Osteoblast (primary cell): ENCODE measurements around the gene PRKN. TPM values are rescaled to one million over a fixed set of nuclear protein-coding genes. Genes with fewer than 3 reads are reported as not detected.

Source experiments
- DNase-seq: peaks from one replicate; pipeline ENCODE4 v3.0.0; 2011; ENCODE audit warnings: low spot score, mixed read lengths; ENCODE audit not compliant: insufficient read length; ENCODE audit errors: missing footprints
- H2AFZ ChIP-seq: 2 replicates; pipeline ENCODE4 v1.6.0; 2011; ENCODE audit warnings: mild to moderate bottlenecking, low read length
- H3K27ac ChIP-seq: 2 replicates; pipeline ENCODE4 v1.5.1; 2011; ENCODE audit warnings: mild to moderate bottlenecking, low read depth, low read length, moderate library complexity
- H3K27me3 ChIP-seq: 2 replicates; pipeline ENCODE4 v1.6.0; 2012; ENCODE audit warnings: mild to moderate bottlenecking, control low read depth, inconsistent platforms, low read length, moderate library complexity; ENCODE audit not compliant: insufficient read depth
- H3K36me3 ChIP-seq: 2 replicates; pipeline ENCODE4 v1.5.1; 2011; ENCODE audit warnings: mild to moderate bottlenecking, low read length, control low read depth, moderate library complexity; ENCODE audit not compliant: insufficient read depth
- H3K4me1 ChIP-seq: 2 replicates; pipeline ENCODE4 v1.5.1; 2011; ENCODE audit warnings: mild to moderate bottlenecking, low read length, control low read depth, moderate library complexity; ENCODE audit not compliant: insufficient read depth
- H3K4me2 ChIP-seq: 2 replicates; pipeline ENCODE4 v1.6.0; 2011; ENCODE audit warnings: mild to moderate bottlenecking, low read length; ENCODE audit not compliant: insufficient read depth
- H3K4me3 ChIP-seq: fragments of 200-600 bp; sonication (generic); 3 replicates; pipeline ENCODE4 v1.5.1; 2012; ENCODE audit warnings: mild to moderate bottlenecking, low read length, inconsistent platforms; ENCODE audit not compliant: insufficient read depth
- H3K79me2 ChIP-seq: 2 replicates; pipeline ENCODE4 v1.6.0; 2012; ENCODE audit warnings: mild to moderate bottlenecking, low read length, control low read depth, inconsistent platforms; ENCODE audit not compliant: insufficient read depth
- H3K9me3 ChIP-seq: 2 replicates; pipeline ENCODE4 v1.5.1; 2011; ENCODE audit warnings: low read depth, low read length, control low read depth
- H4K20me1 ChIP-seq: 2 replicates; pipeline ENCODE4 v1.6.0; 2012; ENCODE audit warnings: mild to moderate bottlenecking, low read length, control low read depth; ENCODE audit not compliant: insufficient read depth
- CTCF ChIP-seq: IDR thresholded peaks from 2 replicates; pipeline ENCODE4 v1.5.1; 2011; ENCODE audit warnings: mild to moderate bottlenecking, low read depth, low read length, moderate library complexity; ENCODE audit errors: extremely low read depth
- total RNA-seq: library from RNA; depleted of rRNA; stranded (reverse); fragments of >200 nt; gene quantifications from 2 replicates; pipeline ENCODE4 v1.2.3, GENCODE V29; 2012

Gene PRKN
- total RNA-seq, 1 donor, result 2.9 TPM

GRCh38 chr6:162056061-162056460 lies 671.5 kb downstream of the PRKN start:
- no peaks in the 10 kb centered on the region for H4K20me1 ChIP-seq
- no peaks in the 10 kb centered on the region for H3K36me3 ChIP-seq
- no peak overlapping the region for H3K4me2 ChIP-seq
- no peaks in the 10 kb centered on the region for H3K4me1 ChIP-seq
- H3K27ac ChIP-seq, result no peak overlapping the region
- DNase-seq, result no peak
- no peaks in the 10 kb centered on the region for H3K79me2 ChIP-seq
- no peak overlapping the region for H3K4me3 ChIP-seq
- no peaks in the 10 kb centered on the region for H3K27me3 ChIP-seq
- no peaks in the 10 kb centered on the region for H3K9me3 ChIP-seq
- H2AFZ ChIP-seq, result no peak overlapping the region
- no peak for TF ChIP-seq CTCF

- no peaks in the 10 kb centered on the region for H3K79me2 ChIP-seq
- no peak overlapping the region for H3K4me3 ChIP-seq
- no peak overlapping the region for H3K27ac ChIP-seq
- no peak for TF ChIP-seq CTCF
- H3K27me3 ChIP-seq, result no peaks in the 10 kb centered on the region
- no peak overlapping the region for H3K4me2 ChIP-seq
- no peaks in the 10 kb centered on the region for H3K36me3 ChIP-seq
- H2AFZ ChIP-seq, result no peak overlapping the region
- DNase-seq, result no peak
- no peaks in the 10 kb centered on the region for H4K20me1 ChIP-seq
- no peaks in the 10 kb centered on the region for H3K9me3 ChIP-seq
- no peaks in the 10 kb centered on the region for H3K4me1 ChIP-seq
These were observed 672.2 kb downstream of the PRKN start for GRCh38 chr6:162055365-162055764.

GRCh38 chr6:162053084-162053483 lies 674.5 kb downstream of the PRKN start:
- Histone ChIP-seq H3K27me3 (no peaks in the 10 kb centered on the region), H3K27ac (no peak overlapping the region), H3K79me2 (no peaks in the 10 kb centered on the region), H3K36me3 (no peaks in the 10 kb centered on the region), H3K9me3 (no peaks in the 10 kb centered on the region), H2AFZ (no peak overlapping the region), H3K4me1 (no peaks in the 10 kb centered on the region), H4K20me1 (no peaks in the 10 kb centered on the region), H3K4me3 (no peak overlapping the region), H3K4me2 (no peak overlapping the region)
- no peak for TF ChIP-seq CTCF
- DNase-seq, result no peak

- Histone ChIP-seq H3K4me3 (no peak overlapping the region), H3K27ac (no peak overlapping the region), H3K79me2 (no peaks in the 10 kb centered on the region), H3K9me3 (no peaks in the 10 kb centered on the region), H2AFZ (no peak overlapping the region), H4K20me1 (no peaks in the 10 kb centered on the region), H3K36me3 (no peaks in the 10 kb centered on the region), H3K4me2 (no peak overlapping the region), H3K4me1 (no peaks in the 10 kb centered on the region), H3K27me3 (no peaks in the 10 kb centered on the region)
- no peak for TF ChIP-seq CTCF
- DNase-seq, result no peak
These were observed 677.0 kb downstream of the PRKN start for GRCh38 chr6:162050579-162050978.
